ENCODE data around the gene ATAD3B. TPM values are rescaled to one million over a fixed set of nuclear protein-coding genes. Genes with fewer than 3 reads are reported as not detected.
"Not testable (repeated sequence)": the region's sequence is repeated elsewhere in the genome, so short reads cannot be mapped to it uniquely, and the experiment has no call there.

ATAD3B gene
- total RNA-seq, 1 experiment from 2014 or later = 68.9 TPM

GRCh38 chr1:1455366-1455884, 16.1 kb upstream of the ATAD3B start:
- no peaks in the 10 kb centered on the region for H3K9me3 ChIP-seq (ENCODE audit: low read depth, low read length, poor library complexity, severe bottlenecking)
- H3K27me3 ChIP-seq (replicated peaks; ENCODE audit: insufficient read depth, low read depth, low read length, poor library complexity) = no peaks in the 10 kb centered on the region
- H3K4me3 ChIP-seq (ENCODE audit: low read depth, low read length, poor library complexity, severe bottlenecking) = no peak overlapping the region
- BruUV-seq (replicated peaks) = no TSS peak
- H3K4me1 ChIP-seq (ENCODE audit: insufficient read depth, low read length, poor library complexity, severe bottlenecking) = no peaks in the 10 kb centered on the region
- ChIA-PET CTCF (no interaction called here), POLR2A (ENCODE audit: low non-redundant PET) (no interaction called here)
- intact Hi-C loops (cut with micrococcal nuclease; ENCODE audit: unreplicated experiment) = loop anchor here (5.0 kb wide), 1 partner anchor 38 kb away; no protein-coding TSS in a partner anchor
- H3K36me3 ChIP-seq (ENCODE audit: insufficient read depth, low read length, poor library complexity, severe bottlenecking) = no peaks in the 10 kb centered on the region
- TF ChIP-seq CTCF (conservative IDR thresholded peaks at IDR 0.05; ENCODE audit: low read depth, low read length) (no peak), EZH2 (IDR thresholded peaks at IDR 0.05; ENCODE audit: borderline replicate concordance, low read depth, low read length, poor library complexity, severe bottlenecking) (no peak)
- DNase-seq (ENCODE audit: low spot score) = no peak
- H3K27ac ChIP-seq (ENCODE audit: low read depth, low read length, poor library complexity, severe bottlenecking) = no peak overlapping the region

GRCh38 chr1:1455934-1456333, 15.6 kb upstream of the ATAD3B start:
- DNase-seq (ENCODE audit: low spot score); H3K27ac ChIP-seq (ENCODE audit: low read depth, low read length, poor library complexity, severe bottlenecking); H3K36me3 ChIP-seq (ENCODE audit: insufficient read depth, low read length, poor library complexity, severe bottlenecking); H3K4me1 ChIP-seq (ENCODE audit: insufficient read depth, low read length, poor library complexity, severe bottlenecking); POLR2A ChIA-PET (ENCODE audit: low non-redundant PET); H3K27me3 ChIP-seq (replicated peaks; ENCODE audit: insufficient read depth, low read depth, low read length, poor library complexity); BruUV-seq (replicated peaks); CTCF ChIA-PET; H3K4me3 ChIP-seq (ENCODE audit: low read depth, low read length, poor library complexity, severe bottlenecking); H3K9me3 ChIP-seq (ENCODE audit: low read depth, low read length, poor library complexity, severe bottlenecking): not testable (repeated sequence)
- intact Hi-C loops (cut with micrococcal nuclease; ENCODE audit: unreplicated experiment) = loop anchor here (5.0 kb wide), 1 partner anchor 39 kb away; no protein-coding TSS in a partner anchor

- BruUV-seq (replicated peaks); H3K9me3 ChIP-seq (ENCODE audit: low read depth, low read length, poor library complexity, severe bottlenecking); POLR2A ChIA-PET (ENCODE audit: low non-redundant PET); H3K36me3 ChIP-seq (ENCODE audit: insufficient read depth, low read length, poor library complexity, severe bottlenecking); DNase-seq (ENCODE audit: low spot score); H3K27ac ChIP-seq (ENCODE audit: low read depth, low read length, poor library complexity, severe bottlenecking); H3K27me3 ChIP-seq (replicated peaks; ENCODE audit: insufficient read depth, low read depth, low read length, poor library complexity); H3K4me1 ChIP-seq (ENCODE audit: insufficient read depth, low read length, poor library complexity, severe bottlenecking); CTCF ChIA-PET; H3K4me3 ChIP-seq (ENCODE audit: low read depth, low read length, poor library complexity, severe bottlenecking): not testable (repeated sequence)
- intact Hi-C loops (cut with micrococcal nuclease; ENCODE audit: unreplicated experiment) = loop anchor here (5.0 kb wide), 1 partner anchor 39 kb away; no protein-coding TSS in a partner anchor
Measured at GRCh38 chr1:1456683-1457255, 14.8 kb upstream of the ATAD3B start.

GRCh38 chr1:1459156-1459555, 12.4 kb upstream of the ATAD3B start:
- CTCF ChIA-PET; DNase-seq (ENCODE audit: low spot score); H3K36me3 ChIP-seq (ENCODE audit: insufficient read depth, low read length, poor library complexity, severe bottlenecking); H3K4me3 ChIP-seq (ENCODE audit: low read depth, low read length, poor library complexity, severe bottlenecking); BruUV-seq (replicated peaks); H3K4me1 ChIP-seq (ENCODE audit: insufficient read depth, low read length, poor library complexity, severe bottlenecking); H3K27ac ChIP-seq (ENCODE audit: low read depth, low read length, poor library complexity, severe bottlenecking); H3K9me3 ChIP-seq (ENCODE audit: low read depth, low read length, poor library complexity, severe bottlenecking); H3K27me3 ChIP-seq (replicated peaks; ENCODE audit: insufficient read depth, low read depth, low read length, poor library complexity); POLR2A ChIA-PET (ENCODE audit: low non-redundant PET): not testable (repeated sequence)
- intact Hi-C loops (cut with micrococcal nuclease; ENCODE audit: unreplicated experiment) = loop anchor here (5.0 kb wide), 1 partner anchor 42 kb away; no protein-coding TSS in a partner anchor

- POLR2A ChIA-PET (ENCODE audit: low non-redundant PET); H3K4me1 ChIP-seq (ENCODE audit: insufficient read depth, low read length, poor library complexity, severe bottlenecking); H3K27me3 ChIP-seq (replicated peaks; ENCODE audit: insufficient read depth, low read depth, low read length, poor library complexity); H3K9me3 ChIP-seq (ENCODE audit: low read depth, low read length, poor library complexity, severe bottlenecking); CTCF ChIA-PET; DNase-seq (ENCODE audit: low spot score); H3K36me3 ChIP-seq (ENCODE audit: insufficient read depth, low read length, poor library complexity, severe bottlenecking); BruUV-seq (replicated peaks); H3K27ac ChIP-seq (ENCODE audit: low read depth, low read length, poor library complexity, severe bottlenecking); H3K4me3 ChIP-seq (ENCODE audit: low read depth, low read length, poor library complexity, severe bottlenecking): not testable (repeated sequence)
- intact Hi-C loops (cut with micrococcal nuclease; ENCODE audit: unreplicated experiment) = loop anchor here (5.0 kb wide), 1 partner anchor 42 kb away; no protein-coding TSS in a partner anchor
Measured at GRCh38 chr1:1459711-1460110, 11.9 kb upstream of the ATAD3B start.

Data from A673 (cell line).